Osteoblast (primary cell): ENCODE results near the gene RING1. TPM values are rescaled to one million over a fixed set of nuclear protein-coding genes. Genes with fewer than 3 reads are reported as not detected.
A peak's percentile ranks its signal among the peaks of the same experiment; 100 is the strongest.

Source experiments
- DNase-seq: peaks from one replicate; pipeline ENCODE4 v3.0.0; 2011; ENCODE audit warnings: low spot score, mixed read lengths; ENCODE audit not compliant: insufficient read length; ENCODE audit errors: missing footprints
- H2AFZ ChIP-seq: 2 replicates; pipeline ENCODE4 v1.6.0; 2011; ENCODE audit warnings: mild to moderate bottlenecking, low read length
- H3K27ac ChIP-seq: 2 replicates; pipeline ENCODE4 v1.5.1; 2011; ENCODE audit warnings: mild to moderate bottlenecking, low read depth, low read length, moderate library complexity
- H3K27me3 ChIP-seq: 2 replicates; pipeline ENCODE4 v1.6.0; 2012; ENCODE audit warnings: mild to moderate bottlenecking, control low read depth, inconsistent platforms, low read length, moderate library complexity; ENCODE audit not compliant: insufficient read depth
- H3K36me3 ChIP-seq: 2 replicates; pipeline ENCODE4 v1.5.1; 2011; ENCODE audit warnings: mild to moderate bottlenecking, low read length, control low read depth, moderate library complexity; ENCODE audit not compliant: insufficient read depth
- H3K4me1 ChIP-seq: 2 replicates; pipeline ENCODE4 v1.5.1; 2011; ENCODE audit warnings: mild to moderate bottlenecking, low read length, control low read depth, moderate library complexity; ENCODE audit not compliant: insufficient read depth
- H3K4me2 ChIP-seq: 2 replicates; pipeline ENCODE4 v1.6.0; 2011; ENCODE audit warnings: mild to moderate bottlenecking, low read length; ENCODE audit not compliant: insufficient read depth
- H3K4me3 ChIP-seq: fragments of 200-600 bp; sonication (generic); 3 replicates; pipeline ENCODE4 v1.5.1; 2012; ENCODE audit warnings: mild to moderate bottlenecking, low read length, inconsistent platforms; ENCODE audit not compliant: insufficient read depth
- H3K79me2 ChIP-seq: 2 replicates; pipeline ENCODE4 v1.6.0; 2012; ENCODE audit warnings: mild to moderate bottlenecking, low read length, control low read depth, inconsistent platforms; ENCODE audit not compliant: insufficient read depth
- H3K9me3 ChIP-seq: 2 replicates; pipeline ENCODE4 v1.5.1; 2011; ENCODE audit warnings: low read depth, low read length, control low read depth
- H4K20me1 ChIP-seq: 2 replicates; pipeline ENCODE4 v1.6.0; 2012; ENCODE audit warnings: mild to moderate bottlenecking, low read length, control low read depth; ENCODE audit not compliant: insufficient read depth
- total RNA-seq: library from RNA; depleted of rRNA; stranded (reverse); fragments of >200 nt; gene quantifications from 2 replicates; pipeline ENCODE4 v1.2.3, GENCODE V29; 2012
- TF ChIP-seq, protein P1 (sequence below): IDR thresholded peaks from 2 replicates; pipeline ENCODE4 v1.5.1; 2011; ENCODE audit warnings: mild to moderate bottlenecking, low read depth, low read length, moderate library complexity; ENCODE audit errors: extremely low read depth

The RING1 gene
- total RNA-seq, 1 donor, result 34.0 TPM

DNA sequence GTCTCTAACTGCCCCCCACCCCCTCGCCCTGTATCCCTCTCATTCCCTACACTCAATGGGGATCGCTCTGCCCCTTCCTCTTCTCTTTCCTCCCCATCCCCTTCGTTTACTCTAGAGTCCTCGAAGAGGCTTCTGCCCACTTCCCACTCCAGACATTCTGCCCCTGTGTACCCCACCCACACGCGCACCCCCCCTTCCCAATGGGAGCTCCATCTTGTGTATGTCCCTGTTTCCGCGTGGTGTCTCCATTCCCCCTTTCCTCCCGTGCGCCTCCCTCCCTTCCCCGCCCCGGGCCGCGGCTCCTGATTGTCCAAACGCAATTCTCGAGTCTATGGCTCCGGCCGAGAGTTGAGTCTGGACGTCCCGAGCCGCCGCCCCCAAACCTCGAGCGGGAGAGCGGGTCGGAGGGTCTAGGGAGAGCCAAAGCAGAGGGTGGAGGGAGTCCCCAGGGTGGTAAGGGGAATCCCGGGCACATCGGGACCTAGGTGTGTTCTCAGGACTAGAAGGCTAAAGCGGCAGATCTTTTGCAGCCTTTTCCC, 679 bp upstream of the RING1 start:
- H3K79me2 ChIP-seq, result peaks cover 26% of the 10 kb centered on the region
- H3K4me3 ChIP-seq, result peak overlapping the region; percentile 90
- peak overlapping the region; percentile 66 for H2AFZ ChIP-seq
- H3K4me2 ChIP-seq, result peak overlapping the region; percentile 97
- peaks cover 15% of the 10 kb centered on the region for H4K20me1 ChIP-seq
- TF ChIP-seq, protein P1, sequence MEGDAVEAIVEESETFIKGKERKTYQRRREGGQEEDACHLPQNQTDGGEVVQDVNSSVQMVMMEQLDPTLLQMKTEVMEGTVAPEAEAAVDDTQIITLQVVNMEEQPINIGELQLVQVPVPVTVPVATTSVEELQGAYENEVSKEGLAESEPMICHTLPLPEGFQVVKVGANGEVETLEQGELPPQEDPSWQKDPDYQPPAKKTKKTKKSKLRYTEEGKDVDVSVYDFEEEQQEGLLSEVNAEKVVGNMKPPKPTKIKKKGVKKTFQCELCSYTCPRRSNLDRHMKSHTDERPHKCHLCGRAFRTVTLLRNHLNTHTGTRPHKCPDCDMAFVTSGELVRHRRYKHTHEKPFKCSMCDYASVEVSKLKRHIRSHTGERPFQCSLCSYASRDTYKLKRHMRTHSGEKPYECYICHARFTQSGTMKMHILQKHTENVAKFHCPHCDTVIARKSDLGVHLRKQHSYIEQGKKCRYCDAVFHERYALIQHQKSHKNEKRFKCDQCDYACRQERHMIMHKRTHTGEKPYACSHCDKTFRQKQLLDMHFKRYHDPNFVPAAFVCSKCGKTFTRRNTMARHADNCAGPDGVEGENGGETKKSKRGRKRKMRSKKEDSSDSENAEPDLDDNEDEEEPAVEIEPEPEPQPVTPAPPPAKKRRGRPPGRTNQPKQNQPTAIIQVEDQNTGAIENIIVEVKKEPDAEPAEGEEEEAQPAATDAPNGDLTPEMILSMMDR, result no peak
- H3K9me3 ChIP-seq, result no peaks in the 10 kb centered on the region
- DNase-seq, result peak; percentile 95
- H3K27me3 ChIP-seq, result no peaks in the 10 kb centered on the region
- peaks cover 30% of the 10 kb centered on the region for H3K36me3 ChIP-seq
- H3K4me1 ChIP-seq, result peaks cover 44% of the 10 kb centered on the region
- peak overlapping the region; percentile 95 for H3K27ac ChIP-seq

DNA sequence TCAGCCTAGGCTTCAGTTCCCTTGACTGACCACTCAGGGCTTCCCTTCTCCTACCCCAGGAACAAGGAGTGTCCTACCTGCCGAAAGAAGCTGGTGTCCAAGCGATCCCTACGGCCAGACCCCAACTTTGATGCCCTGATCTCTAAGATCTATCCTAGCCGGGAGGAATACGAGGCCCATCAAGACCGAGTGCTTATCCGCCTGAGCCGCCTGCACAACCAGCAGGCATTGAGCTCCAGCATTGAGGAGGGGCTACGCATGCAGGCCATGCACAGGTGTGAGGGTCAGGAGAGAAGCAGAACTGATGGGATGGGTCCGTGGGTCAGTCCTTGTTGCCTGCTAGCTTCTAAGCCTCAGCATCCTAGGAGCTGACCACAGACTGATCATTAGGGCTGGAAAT, 1.6 kb downstream of the RING1 start:
- Histone ChIP-seq H3K36me3 (peaks cover 13% of the 10 kb centered on the region), H2AFZ (no peak overlapping the region), H3K27me3 (no peaks in the 10 kb centered on the region), H3K27ac (no peak overlapping the region), H3K4me3 (no peak overlapping the region), H3K79me2 (peaks cover 10% of the 10 kb centered on the region), H3K4me1 (peaks cover 32% of the 10 kb centered on the region), H4K20me1 (no peaks in the 10 kb centered on the region), H3K4me2 (no peak overlapping the region), H3K9me3 (no peaks in the 10 kb centered on the region)
- TF ChIP-seq, protein P1, result no peak
- DNase-seq, result peak; percentile 73

DNA sequence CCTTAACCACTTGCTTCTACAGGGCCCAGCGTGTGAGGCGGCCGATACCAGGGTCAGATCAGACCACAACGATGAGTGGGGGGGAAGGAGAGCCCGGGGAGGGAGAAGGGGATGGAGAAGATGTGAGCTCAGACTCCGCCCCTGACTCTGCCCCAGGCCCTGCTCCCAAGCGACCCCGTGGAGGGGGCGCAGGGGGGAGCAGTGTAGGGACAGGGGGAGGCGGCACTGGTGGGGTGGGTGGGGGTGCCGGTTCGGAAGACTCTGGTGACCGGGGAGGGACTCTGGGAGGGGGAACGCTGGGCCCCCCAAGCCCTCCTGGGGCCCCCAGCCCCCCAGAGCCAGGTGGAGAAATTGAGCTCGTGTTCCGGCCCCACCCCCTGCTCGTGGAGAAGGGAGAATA, 2.8 kb downstream of the RING1 start:
- TF ChIP-seq, protein P1, result no peak
- DNase-seq, result peak; percentile 57
- H3K4me2 ChIP-seq, result no peak overlapping the region
- peaks cover 20% of the 10 kb centered on the region for H3K4me1 ChIP-seq
- H2AFZ ChIP-seq, result no peak overlapping the region
- peaks cover 10% of the 10 kb centered on the region for H3K79me2 ChIP-seq
- no peaks in the 10 kb centered on the region for H3K9me3 ChIP-seq
- no peak overlapping the region for H3K4me3 ChIP-seq
- H4K20me1 ChIP-seq, result no peaks in the 10 kb centered on the region
- H3K27ac ChIP-seq, result no peak overlapping the region
- no peaks in the 10 kb centered on the region for H3K27me3 ChIP-seq
- peaks cover 13% of the 10 kb centered on the region for H3K36me3 ChIP-seq

DNA sequence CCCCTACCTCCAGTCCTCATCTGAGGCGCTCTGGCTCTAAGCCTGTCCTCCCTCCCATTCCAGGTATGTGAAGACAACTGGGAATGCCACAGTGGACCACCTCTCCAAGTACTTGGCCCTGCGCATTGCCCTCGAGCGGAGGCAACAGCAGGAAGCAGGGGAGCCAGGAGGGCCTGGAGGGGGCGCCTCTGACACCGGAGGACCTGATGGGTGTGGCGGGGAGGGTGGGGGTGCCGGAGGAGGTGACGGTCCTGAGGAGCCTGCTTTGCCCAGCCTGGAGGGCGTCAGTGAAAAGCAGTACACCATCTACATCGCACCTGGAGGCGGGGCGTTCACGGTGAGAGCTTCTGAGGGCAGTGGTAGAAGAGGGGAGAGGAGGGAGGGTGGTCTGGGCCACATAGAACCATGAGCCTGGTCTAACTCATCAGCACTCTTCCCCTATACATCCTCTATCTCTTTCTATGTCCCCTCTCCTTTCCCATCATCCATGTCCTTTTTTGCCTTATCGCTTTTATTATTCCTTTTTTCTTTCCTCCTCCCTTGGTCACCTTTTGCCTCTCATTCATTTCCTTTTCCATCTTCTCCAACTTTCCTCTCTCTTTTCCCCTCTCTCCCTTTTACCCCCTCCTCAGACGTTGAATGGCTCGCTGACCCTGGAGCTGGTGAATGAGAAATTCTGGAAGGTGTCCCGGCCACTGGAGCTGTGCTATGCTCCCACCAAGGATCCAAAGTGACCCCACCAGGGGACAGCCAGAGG, 3.5 kb downstream of the RING1 start:
- Histone ChIP-seq H3K36me3 (peaks cover 13% of the 10 kb centered on the region), H4K20me1 (no peaks in the 10 kb centered on the region), H3K79me2 (peaks cover 10% of the 10 kb centered on the region), H2AFZ (no peak overlapping the region), H3K27ac (no peak overlapping the region), H3K4me1 (peaks cover 13% of the 10 kb centered on the region), H3K27me3 (no peaks in the 10 kb centered on the region), H3K9me3 (no peaks in the 10 kb centered on the region), H3K4me3 (no peak overlapping the region), H3K4me2 (no peak overlapping the region)
- TF ChIP-seq, protein P1, result no peak
- peak; percentile 76 for DNase-seq
